DOHH2 (cell line): ENCODE results near the gene CDH6.
A peak's percentile ranks its signal among the peaks of the same experiment; 100 is the strongest.

ENCODE experiments used
- H3F3A ChIP-seq: fragments of 200-600 bp; sonication (generic), shearing (Covaris generic); 2 replicates; pipeline ENCODE4 v1.6.0; 2016; ENCODE audit warnings: antibody characterized with exemption, mild to moderate bottlenecking; ENCODE audit not compliant: control insufficient read depth, insufficient read depth
- H3K27ac ChIP-seq: fragments of 200-600 bp; sonication (generic); 2 replicates; pipeline ENCODE4 v1.5.1; 2014; ENCODE audit warnings: low read depth, mild to moderate bottlenecking, low read length, moderate library complexity
- H3K27me3 ChIP-seq: fragments of 200-600 bp; sonication (generic); 2 replicates; pipeline ENCODE4 v1.6.1; 2014; ENCODE audit warnings: mild to moderate bottlenecking, low read length, mixed read lengths; ENCODE audit not compliant: control insufficient read depth
- H3K36me3 ChIP-seq: fragments of 200-600 bp; sonication (generic); 2 replicates; pipeline ENCODE4 v1.6.1; 2014; ENCODE audit warnings: mild to moderate bottlenecking, low read length, moderate library complexity, mixed read lengths; ENCODE audit not compliant: control insufficient read depth
- H3K4me1 ChIP-seq: fragments of 200-600 bp; sonication (generic); 2 replicates; pipeline ENCODE4 v1.6.1; 2014; ENCODE audit warnings: mild to moderate bottlenecking, low read length, mixed read lengths; ENCODE audit not compliant: control insufficient read depth
- H3K4me2 ChIP-seq: fragments of 200-600 bp; sonication (generic); 2 replicates; pipeline ENCODE4 v1.6.0; 2014; ENCODE audit warnings: mild to moderate bottlenecking, low read length, moderate library complexity
- H3K4me3 ChIP-seq: fragments of 200-600 bp; sonication (generic); 2 replicates; pipeline ENCODE4 v1.5.1; 2014; ENCODE audit warnings: mild to moderate bottlenecking, low read length, mixed read lengths
- H3K79me2 ChIP-seq: fragments of 200-600 bp; sonication (generic); 2 replicates; pipeline ENCODE4 v1.6.1; 2014; ENCODE audit warnings: mild to moderate bottlenecking, low read length, mixed read lengths; ENCODE audit not compliant: control insufficient read depth
- H3K9me2 ChIP-seq: fragments of 200-600 bp; sonication (generic); replicated peaks from 2 replicates; pipeline ENCODE4 v1.6.1; 2014; ENCODE audit warnings: mild to moderate bottlenecking, low read length, mixed read lengths; ENCODE audit not compliant: control insufficient read depth
- H3K9me3 ChIP-seq: fragments of 200-600 bp; sonication (generic); 2 replicates; pipeline ENCODE4 v1.6.1; 2014; ENCODE audit warnings: antibody characterized with exemption, low read length, mixed read lengths; ENCODE audit not compliant: control insufficient read depth, insufficient read depth
- H4K20me1 ChIP-seq: fragments of 200-600 bp; sonication (generic); 2 replicates; pipeline ENCODE4 v1.6.0; 2014; ENCODE audit warnings: low read depth, mild to moderate bottlenecking, antibody characterized with exemption, low read length, moderate library complexity; ENCODE audit not compliant: control insufficient read depth, insufficient read depth
- EZH2phosphoT487 ChIP-seq: fragments of 200-600 bp; sonication (generic); IDR thresholded peaks from 2 replicates; pipeline ENCODE4 v1.6.1; 2017; ENCODE audit warnings: borderline replicate concordance, mild to moderate bottlenecking, antibody characterized with exemption, low read length, moderate library complexity, mixed read lengths
- TF ChIP-seq, protein P1 (sequence below): fragments of 200-600 bp; sonication (generic); IDR thresholded peaks from one replicate; pipeline ENCODE4 v1.5.1; 2014; ENCODE audit warnings: antibody characterized with exemption, mild to moderate bottlenecking, low read depth, low read length; ENCODE audit not compliant: poor library complexity, severe bottlenecking

Gene CDH6

DNA sequence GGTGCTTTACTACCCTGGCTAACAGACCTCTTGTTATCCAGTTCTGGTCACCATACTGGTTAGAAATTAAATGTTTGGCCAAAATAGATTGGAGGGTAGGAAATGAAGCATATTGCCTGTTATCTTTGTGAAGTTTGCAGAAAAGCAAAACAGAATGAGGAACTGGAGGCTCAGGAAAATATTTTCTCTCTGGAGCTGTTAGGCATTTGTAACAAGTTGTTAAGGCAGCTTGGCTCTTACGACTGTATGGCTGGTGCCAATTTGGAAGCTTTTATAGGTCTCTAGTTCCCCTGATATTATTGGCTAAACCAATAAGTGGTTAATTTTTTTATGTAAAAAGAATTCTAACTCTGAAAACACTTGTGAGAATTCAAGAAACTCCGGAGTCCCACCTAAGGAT, 35.8 kb downstream of the CDH6 start:
- Histone ChIP-seq H3F3A (no peaks in the 10 kb centered on the region), H3K9me3 (no peaks in the 10 kb centered on the region), H3K4me1 (peaks cover 6% of the 10 kb centered on the region), H3K4me2 (no peak overlapping the region), H4K20me1 (no peaks in the 10 kb centered on the region), H3K36me3 (no peaks in the 10 kb centered on the region), H3K9me2 (no peaks in the 10 kb centered on the region), H3K27me3 (no peaks in the 10 kb centered on the region), H3K27ac (no peak overlapping the region), H3K79me2 (no peaks in the 10 kb centered on the region), H3K4me3 (no peak overlapping the region)
- TF ChIP-seq, protein P1, sequence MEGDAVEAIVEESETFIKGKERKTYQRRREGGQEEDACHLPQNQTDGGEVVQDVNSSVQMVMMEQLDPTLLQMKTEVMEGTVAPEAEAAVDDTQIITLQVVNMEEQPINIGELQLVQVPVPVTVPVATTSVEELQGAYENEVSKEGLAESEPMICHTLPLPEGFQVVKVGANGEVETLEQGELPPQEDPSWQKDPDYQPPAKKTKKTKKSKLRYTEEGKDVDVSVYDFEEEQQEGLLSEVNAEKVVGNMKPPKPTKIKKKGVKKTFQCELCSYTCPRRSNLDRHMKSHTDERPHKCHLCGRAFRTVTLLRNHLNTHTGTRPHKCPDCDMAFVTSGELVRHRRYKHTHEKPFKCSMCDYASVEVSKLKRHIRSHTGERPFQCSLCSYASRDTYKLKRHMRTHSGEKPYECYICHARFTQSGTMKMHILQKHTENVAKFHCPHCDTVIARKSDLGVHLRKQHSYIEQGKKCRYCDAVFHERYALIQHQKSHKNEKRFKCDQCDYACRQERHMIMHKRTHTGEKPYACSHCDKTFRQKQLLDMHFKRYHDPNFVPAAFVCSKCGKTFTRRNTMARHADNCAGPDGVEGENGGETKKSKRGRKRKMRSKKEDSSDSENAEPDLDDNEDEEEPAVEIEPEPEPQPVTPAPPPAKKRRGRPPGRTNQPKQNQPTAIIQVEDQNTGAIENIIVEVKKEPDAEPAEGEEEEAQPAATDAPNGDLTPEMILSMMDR = no peak
- no peak for TF ChIP-seq EZH2phosphoT487

DNA sequence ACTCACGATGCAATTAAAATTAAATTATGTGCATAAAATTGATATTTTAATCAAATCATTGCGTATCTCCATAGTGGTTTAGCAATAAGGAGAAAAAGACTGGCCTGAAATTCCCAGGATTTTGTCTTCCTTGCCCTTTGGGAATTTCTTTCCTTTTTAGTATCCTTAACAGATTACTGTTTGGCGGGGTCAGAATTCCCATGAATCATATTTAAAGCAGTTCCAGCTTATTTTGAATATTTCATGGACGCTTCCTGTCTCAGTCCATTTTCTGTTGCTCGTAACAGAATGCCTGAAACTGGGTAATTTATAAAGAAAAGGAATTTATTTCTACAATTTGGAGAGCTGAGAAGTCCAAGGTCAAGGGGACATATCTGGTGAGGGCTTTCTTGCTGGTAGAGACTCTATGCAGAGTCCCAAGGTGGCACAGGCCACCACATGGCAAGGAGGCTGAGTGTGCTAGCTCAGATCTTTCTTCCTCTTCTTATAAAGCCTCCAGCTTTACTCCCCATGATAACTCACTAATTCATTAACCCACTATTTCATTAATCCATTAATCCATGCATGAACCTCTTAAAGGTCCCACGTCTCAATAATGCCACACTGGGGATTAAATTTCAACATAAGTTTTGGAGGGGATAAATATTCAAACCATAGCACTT, 37.8 kb downstream of the CDH6 start:
- Histone ChIP-seq H3K4me1 (peaks cover 12% of the 10 kb centered on the region), H3K36me3 (no peaks in the 10 kb centered on the region), H3K27me3 (no peaks in the 10 kb centered on the region), H3K4me2 (no peak overlapping the region), H3K9me2 (no peaks in the 10 kb centered on the region), H3K79me2 (no peaks in the 10 kb centered on the region), H3K27ac (no peak overlapping the region), H3K4me3 (no peak overlapping the region), H3F3A (no peaks in the 10 kb centered on the region), H3K9me3 (no peaks in the 10 kb centered on the region), H4K20me1 (no peaks in the 10 kb centered on the region)
- no peak for TF ChIP-seq EZH2phosphoT487
- TF ChIP-seq, protein P1 = no peak

DNA sequence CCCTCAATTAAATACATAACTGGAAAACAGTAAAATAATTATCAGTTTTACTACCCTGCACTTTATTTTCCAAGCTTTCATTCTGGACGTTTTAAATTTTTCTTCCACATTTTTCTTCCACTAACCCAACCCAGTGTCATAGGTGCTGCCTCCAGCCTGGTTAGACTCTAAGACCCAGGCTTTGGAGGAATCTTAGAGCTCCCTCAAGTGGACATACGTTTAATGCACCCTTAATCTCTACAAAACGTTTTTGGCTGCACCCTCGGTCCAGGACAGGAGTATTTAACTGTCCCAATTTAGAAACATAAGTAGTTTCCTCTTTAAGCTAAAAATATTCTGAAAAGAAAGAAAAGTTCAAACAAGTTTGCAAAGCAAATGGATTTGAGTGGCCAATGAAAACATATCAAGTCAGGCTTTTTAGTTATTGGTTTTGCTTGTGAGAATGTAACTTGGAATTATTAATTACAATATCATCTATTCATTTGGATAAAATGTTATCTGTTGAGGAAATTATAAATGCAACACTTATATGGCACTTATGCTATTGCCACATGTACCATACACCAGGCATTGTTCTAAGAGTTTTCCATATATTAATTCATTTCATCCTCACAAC, 38.9 kb downstream of the CDH6 start:
- Histone ChIP-seq H3K79me2 (no peaks in the 10 kb centered on the region), H3K36me3 (no peaks in the 10 kb centered on the region), H3K4me1 (peaks cover 12% of the 10 kb centered on the region), H3K4me3 (no peak overlapping the region), H3K27me3 (no peaks in the 10 kb centered on the region), H3K4me2 (peak overlapping the region; percentile 45), H3K9me3 (no peaks in the 10 kb centered on the region), H4K20me1 (no peaks in the 10 kb centered on the region), H3K27ac (no peak overlapping the region), H3F3A (no peaks in the 10 kb centered on the region), H3K9me2 (no peaks in the 10 kb centered on the region)
- TF ChIP-seq, protein P1 = peak; percentile 69
- TF ChIP-seq EZH2phosphoT487 = no peak
